ENCODE data around the gene TLX2.
"Not testable (repeated sequence)": the region's sequence is repeated elsewhere in the genome, so short reads cannot be mapped to it uniquely, and the experiment has no call there.

The TLX2 gene

DNA sequence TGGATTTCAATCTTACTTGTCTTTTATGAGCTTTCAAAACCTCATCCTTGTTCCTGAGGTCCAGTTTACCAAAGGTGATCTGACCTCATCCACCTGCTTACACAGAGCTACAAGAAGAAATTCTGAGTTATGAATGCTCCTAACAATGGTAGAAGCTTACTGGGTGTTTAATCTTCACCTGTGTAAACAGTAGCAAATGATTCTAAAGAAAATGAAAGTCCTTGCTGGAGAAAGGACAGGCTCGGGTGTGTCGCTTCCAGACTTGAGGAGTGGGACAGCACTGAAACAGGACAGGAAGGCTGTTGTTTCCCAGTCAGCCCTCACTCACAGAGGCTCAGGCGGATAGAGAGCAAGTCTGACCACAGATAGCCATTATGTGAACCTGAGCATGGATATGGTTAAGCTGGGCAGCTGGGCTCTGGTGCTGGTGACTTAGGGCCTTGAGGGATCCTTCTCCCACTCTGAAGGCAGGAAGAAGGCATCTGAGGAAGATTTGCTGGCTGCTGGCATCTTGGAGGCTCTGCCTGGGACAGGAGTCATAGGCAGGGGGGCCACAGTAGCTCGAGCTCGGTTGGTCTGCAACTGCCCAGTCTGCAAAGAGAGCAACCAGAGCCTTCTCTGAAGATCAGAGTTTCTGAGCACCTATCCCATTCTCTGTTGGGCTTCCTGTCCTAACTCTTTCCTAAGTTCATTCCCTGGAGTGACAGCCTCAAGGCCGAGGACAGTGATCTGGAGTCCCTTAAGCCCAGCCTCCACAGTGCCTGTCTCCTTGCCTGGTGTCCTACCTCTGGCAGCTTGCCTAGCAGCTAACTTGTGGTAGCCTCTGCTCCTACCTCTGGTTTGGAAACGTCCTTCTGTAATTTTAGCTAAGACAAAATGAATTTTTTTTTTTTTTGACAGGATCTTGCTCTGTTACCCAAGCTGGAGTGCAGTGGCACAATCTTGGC lies 44.3 kb downstream of the TLX2 start:
- no peak for DNase-seq

DNA sequence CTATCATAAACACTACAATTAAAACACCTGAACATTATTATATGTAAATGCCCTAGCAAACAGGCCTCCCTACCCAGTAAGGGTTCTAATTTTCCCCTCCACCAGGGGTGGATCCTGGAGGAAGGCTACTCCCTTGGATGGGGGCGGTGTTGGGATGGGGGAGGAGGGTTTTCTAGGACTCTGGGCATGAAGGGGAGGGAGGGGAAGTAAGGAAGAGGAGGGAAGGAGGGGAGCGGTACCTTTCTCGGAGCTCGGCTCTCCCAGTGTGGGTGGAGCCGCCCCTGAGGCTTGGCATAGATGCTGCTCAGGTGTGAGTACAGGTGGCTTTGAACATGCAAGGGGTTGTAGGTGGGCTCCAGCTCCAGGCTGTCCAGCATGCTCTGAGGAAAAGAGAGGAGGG lies 45.7 kb downstream of the TLX2 start:
- DNase-seq = no peak

DNA sequence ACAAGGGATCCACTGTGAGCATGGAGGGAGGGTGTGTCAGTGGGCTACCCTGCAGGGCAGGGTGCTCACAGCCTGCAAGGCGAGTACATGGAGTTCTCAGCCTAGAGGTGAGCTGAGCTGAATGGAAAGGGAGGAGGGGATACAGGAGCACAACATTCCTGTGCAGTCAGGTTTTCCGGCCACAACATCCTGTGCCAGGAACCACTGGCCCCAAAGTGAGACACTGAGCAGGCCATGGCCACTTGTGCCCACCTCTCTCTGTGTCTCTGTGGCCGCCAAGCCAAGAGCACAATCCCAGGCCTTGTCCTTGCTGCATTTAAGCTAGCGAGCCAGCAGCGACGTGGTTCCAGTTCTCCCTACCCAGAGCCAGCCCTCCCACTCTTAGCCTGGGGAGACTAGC lies 46.3 kb downstream of the TLX2 start:
- no peak for DNase-seq

GRCh38 chr2:74561022-74561421 lies 46.8 kb downstream of the TLX2 start:
- not testable (repeated sequence) for DNase-seq

GRCh38 chr2:74562126-74562775 lies 48.0 kb downstream of the TLX2 start:
- DNase-seq = no peak

DNA sequence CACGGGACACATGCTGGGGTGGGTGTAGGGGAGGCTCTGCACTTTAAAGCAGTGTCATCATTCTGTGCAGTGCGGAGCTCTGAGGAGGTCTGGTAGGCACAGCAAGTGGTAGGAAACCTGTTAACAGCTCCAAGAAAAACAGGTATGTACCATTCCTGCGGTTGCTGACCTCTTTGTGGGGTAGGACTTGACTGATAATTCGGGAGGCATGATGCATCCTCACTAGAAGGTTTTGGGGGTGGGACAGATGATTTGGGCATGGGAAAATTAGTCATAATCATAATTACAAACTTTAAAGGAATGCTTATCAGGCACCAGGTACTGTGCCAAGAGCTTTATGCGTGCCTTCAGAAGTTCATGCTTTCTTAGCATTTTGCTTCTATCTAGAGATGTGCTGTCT lies 50.0 kb downstream of the TLX2 start:
- no peak for DNase-seq

GRCh38 chr2:74566076-74566753 lies 52.0 kb downstream of the TLX2 start:
- DNase-seq = no peak

GRCh38 chr2:74566754-74567085 lies 52.5 kb downstream of the TLX2 start:
- DNase-seq = no peak

Measured in stimulated activated naive CD4-positive, alpha-beta T cell (primary cell).